ENCODE results near the gene NPR1. TPM values are rescaled to one million over a fixed set of nuclear protein-coding genes. Genes with fewer than 3 reads are reported as not detected.

Gene NPR1
- total and polyA plus RNA-seq, 2 of the 13 experiments (the other 11 are each of a cell fraction or from before 2014, with no cell fraction given), result not detected

DNA sequence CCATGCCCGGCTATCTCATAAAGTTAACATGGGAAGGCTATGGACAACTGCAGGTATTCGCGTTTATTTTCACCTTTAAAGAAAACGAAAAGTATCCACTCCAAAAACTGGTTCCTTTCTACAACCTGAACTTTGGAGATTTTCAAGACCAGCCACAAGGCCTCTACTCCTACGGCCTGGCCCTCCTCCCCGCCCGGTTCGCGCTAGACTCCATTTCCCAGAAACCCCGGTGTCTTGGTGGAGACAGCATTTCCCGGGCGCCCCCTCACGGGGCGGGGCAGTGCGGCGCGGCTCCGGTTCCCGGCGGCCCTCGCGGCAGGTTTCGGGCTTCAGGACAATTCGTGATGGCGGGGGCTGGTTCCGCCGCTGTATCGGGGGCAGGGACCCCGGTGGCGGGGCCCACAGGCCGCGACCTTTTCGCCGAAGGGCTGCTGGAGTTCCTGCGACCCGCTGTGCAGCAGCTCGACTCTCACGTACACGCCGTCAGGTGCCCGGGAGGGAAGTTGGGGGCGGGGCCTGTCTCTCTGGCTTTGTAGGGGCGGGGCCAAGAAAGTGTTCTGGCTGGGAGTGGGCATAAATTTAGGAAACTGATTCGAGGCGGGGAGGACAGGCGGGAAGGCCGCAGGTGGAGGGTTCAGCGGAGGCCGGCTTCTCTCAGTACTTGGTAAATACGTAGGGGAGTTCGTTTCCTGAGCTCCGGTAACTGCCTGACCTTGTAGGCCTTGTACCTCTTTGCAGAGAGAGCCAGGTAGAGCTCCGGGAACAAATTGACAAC is 19.9 kb upstream of the NPR1 start, which contains the start of gene SNAPIN (continued):
- TF ChIP-seq ZNF431 (CRISPR knock-in tag; IDR thresholded peaks at IDR 0.05; ENCODE audit: borderline replicate concordance, low read depth) (no peak), ZSCAN30 (CRISPR knock-in tag; IDR thresholded peaks at IDR 0.05) (no peak), ASH2L (IDR thresholded peaks at IDR 0.05; ENCODE audit: insufficient read length, low read depth, low read length) (peak; percentile 95), NONO (IDR thresholded peaks at IDR 0.05) (no peak), NONO (CRISPR knock-in tag; conservative IDR thresholded peaks at IDR 0.05) (peak; percentile 76; the same call in 1 of the 2 replicates), XBP1 (CRISPR knock-in tag; IDR thresholded peaks at IDR 0.05) (no peak), MZF1 (CRISPR knock-in tag; IDR thresholded peaks at IDR 0.05; ENCODE audit: borderline replicate concordance) (no peak), ZNF282 (IDR thresholded peaks at IDR 0.05; ENCODE audit: partially characterized antibody) (no peak), KLF9 (CRISPR knock-in tag; IDR thresholded peaks at IDR 0.05; ENCODE audit: low read depth) (0 out of 2 replicates have a peak, but pooled peaks have one; percentile 37), MTF2 (CRISPR knock-in tag; IDR thresholded peaks at IDR 0.05; ENCODE audit: borderline replicate concordance) (no peak), ZNF772 (CRISPR knock-in tag; IDR thresholded peaks at IDR 0.05) (no peak), HNRNPL (IDR thresholded peaks at IDR 0.05; ENCODE audit: low read depth, low read length) (no peak), ZFYVE20 (CRISPR knock-in tag; IDR thresholded peaks at IDR 0.05; ENCODE audit: borderline replicate concordance, low read depth) (no peak), JUN (CRISPR knock-in tag; IDR thresholded peaks at IDR 0.05) (no peak), ZNF329 (CRISPR knock-in tag; IDR thresholded peaks at IDR 0.05; ENCODE audit: low read depth) (peak; percentile 64; the same call in 1 of the 2 replicates), ZNF605 (CRISPR knock-in tag; IDR thresholded peaks at IDR 0.05) (no peak), ZNF510 (CRISPR knock-in tag; IDR thresholded peaks at IDR 0.05; ENCODE audit: low read depth) (0 out of 2 replicates have a peak, but pooled peaks have one; percentile 41), ZNF335 (CRISPR knock-in tag; IDR thresholded peaks at IDR 0.05) (0 out of 2 replicates have a peak, but pooled peaks have one; percentile 23)
- TF ChIP-seq, protein P1, sequence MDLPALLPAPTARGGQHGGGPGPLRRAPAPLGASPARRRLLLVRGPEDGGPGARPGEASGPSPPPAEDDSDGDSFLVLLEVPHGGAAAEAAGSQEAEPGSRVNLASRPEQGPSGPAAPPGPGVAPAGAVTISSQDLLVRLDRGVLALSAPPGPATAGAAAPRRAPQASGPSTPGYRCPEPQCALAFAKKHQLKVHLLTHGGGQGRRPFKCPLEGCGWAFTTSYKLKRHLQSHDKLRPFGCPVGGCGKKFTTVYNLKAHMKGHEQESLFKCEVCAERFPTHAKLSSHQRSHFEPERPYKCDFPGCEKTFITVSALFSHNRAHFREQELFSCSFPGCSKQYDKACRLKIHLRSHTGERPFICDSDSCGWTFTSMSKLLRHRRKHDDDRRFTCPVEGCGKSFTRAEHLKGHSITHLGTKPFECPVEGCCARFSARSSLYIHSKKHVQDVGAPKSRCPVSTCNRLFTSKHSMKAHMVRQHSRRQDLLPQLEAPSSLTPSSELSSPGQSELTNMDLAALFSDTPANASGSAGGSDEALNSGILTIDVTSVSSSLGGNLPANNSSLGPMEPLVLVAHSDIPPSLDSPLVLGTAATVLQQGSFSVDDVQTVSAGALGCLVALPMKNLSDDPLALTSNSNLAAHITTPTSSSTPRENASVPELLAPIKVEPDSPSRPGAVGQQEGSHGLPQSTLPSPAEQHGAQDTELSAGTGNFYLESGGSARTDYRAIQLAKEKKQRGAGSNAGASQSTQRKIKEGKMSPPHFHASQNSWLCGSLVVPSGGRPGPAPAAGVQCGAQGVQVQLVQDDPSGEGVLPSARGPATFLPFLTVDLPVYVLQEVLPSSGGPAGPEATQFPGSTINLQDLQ (CRISPR knock-in tag; IDR thresholded peaks at IDR 0.05), result no peak
- TF ChIP-seq, protein P2, sequence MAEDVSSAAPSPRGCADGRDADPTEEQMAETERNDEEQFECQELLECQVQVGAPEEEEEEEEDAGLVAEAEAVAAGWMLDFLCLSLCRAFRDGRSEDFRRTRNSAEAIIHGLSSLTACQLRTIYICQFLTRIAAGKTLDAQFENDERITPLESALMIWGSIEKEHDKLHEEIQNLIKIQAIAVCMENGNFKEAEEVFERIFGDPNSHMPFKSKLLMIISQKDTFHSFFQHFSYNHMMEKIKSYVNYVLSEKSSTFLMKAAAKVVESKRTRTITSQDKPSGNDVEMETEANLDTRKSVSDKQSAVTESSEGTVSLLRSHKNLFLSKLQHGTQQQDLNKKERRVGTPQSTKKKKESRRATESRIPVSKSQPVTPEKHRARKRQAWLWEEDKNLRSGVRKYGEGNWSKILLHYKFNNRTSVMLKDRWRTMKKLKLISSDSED (CRISPR knock-in tag; IDR thresholded peaks at IDR 0.05), result no peak
- TF ChIP-seq, protein P3, sequence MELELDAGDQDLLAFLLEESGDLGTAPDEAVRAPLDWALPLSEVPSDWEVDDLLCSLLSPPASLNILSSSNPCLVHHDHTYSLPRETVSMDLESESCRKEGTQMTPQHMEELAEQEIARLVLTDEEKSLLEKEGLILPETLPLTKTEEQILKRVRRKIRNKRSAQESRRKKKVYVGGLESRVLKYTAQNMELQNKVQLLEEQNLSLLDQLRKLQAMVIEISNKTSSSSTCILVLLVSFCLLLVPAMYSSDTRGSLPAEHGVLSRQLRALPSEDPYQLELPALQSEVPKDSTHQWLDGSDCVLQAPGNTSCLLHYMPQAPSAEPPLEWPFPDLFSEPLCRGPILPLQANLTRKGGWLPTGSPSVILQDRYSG (CRISPR knock-in tag; IDR thresholded peaks at IDR 0.05), result no peak
- TF ChIP-seq, protein P4, sequence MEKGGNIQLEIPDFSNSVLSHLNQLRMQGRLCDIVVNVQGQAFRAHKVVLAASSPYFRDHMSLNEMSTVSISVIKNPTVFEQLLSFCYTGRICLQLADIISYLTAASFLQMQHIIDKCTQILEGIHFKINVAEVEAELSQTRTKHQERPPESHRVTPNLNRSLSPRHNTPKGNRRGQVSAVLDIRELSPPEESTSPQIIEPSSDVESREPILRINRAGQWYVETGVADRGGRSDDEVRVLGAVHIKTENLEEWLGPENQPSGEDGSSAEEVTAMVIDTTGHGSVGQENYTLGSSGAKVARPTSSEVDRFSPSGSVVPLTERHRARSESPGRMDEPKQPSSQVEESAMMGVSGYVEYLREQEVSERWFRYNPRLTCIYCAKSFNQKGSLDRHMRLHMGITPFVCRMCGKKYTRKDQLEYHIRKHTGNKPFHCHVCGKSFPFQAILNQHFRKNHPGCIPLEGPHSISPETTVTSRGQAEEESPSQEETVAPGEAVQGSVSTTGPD (CRISPR knock-in tag; IDR thresholded peaks at IDR 0.05), result 0 out of 2 replicates have a peak, but pooled peaks have one; percentile 18

Measured in HepG2 (cell line).